ENCODE data around the gene NEK4. TPM values are rescaled to one million over a fixed set of nuclear protein-coding genes. Genes with fewer than 3 reads are reported as not detected.
A peak's percentile ranks its signal among the peaks of the same experiment; 100 is the strongest.

The NEK4 gene
- total and polyA plus RNA-seq, 10 of the 15 experiments (the other 5 are each of a cell fraction or from before 2014, with no cell fraction given) = 7.0 to 29.1 (median 16.4) TPM

DNA sequence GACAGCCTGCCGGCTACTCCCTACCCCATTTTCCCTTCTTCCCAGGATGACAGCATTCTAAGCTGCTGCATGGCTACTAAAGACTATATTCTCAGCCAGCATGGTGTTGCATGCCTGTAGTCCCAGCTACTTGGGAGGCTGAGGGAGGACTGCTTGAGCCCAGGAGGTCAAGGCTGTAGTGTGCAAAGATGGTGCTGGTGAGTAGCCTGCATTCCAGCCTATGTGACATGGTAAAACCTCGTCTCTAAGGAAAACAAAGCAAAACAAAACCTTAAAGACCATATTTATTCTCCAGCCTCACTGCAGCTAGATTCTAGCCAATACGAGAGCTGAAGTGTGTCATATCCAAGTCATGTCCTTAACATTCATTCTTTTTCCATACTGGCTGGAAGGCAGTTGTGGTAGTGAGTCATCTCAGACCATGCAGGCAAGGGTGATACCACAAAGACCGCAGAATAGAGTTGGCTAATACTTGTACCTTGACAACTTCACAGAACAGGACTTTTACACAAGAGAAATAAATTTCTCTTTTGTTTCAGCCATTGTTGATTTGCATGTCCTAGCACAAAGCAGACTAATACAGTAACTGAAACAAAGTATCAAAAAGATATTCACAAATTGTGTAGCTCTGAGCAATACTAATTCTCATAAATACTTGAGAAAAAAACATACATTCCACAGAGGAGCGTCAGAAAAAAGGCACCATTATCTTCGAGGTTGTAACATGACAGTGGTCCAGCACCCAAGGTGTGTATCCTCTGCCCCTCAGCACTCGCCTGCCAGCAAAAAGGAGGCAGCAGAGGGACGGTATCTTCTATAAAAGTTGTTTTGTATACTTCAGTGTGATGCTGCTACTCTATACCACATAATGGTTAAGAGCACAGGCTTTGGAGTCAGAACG lies 99.9 kb downstream of the NEK4 start (continued):
- TF ChIP-seq POU2F2 (IDR thresholded peaks at IDR 0.05; ENCODE audit: borderline replicate concordance, low read depth, low read length) = peak; percentile 35; the same call in 1 of the 3 replicates
- TF ChIP-seq ZNF217 (IDR thresholded peaks at IDR 0.05) = peak; percentile 63; the same call in 1 of the 2 replicates
- TF ChIP-seq POLR2A (IDR thresholded peaks at IDR 0.05; ENCODE audit: low read depth, low read length) = no peak
- TF ChIP-seq, protein P1, sequence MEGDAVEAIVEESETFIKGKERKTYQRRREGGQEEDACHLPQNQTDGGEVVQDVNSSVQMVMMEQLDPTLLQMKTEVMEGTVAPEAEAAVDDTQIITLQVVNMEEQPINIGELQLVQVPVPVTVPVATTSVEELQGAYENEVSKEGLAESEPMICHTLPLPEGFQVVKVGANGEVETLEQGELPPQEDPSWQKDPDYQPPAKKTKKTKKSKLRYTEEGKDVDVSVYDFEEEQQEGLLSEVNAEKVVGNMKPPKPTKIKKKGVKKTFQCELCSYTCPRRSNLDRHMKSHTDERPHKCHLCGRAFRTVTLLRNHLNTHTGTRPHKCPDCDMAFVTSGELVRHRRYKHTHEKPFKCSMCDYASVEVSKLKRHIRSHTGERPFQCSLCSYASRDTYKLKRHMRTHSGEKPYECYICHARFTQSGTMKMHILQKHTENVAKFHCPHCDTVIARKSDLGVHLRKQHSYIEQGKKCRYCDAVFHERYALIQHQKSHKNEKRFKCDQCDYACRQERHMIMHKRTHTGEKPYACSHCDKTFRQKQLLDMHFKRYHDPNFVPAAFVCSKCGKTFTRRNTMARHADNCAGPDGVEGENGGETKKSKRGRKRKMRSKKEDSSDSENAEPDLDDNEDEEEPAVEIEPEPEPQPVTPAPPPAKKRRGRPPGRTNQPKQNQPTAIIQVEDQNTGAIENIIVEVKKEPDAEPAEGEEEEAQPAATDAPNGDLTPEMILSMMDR (IDR thresholded peaks at IDR 0.05 in 2 of 3, conservative IDR thresholded peaks at IDR 0.05 in 1 of 3; ENCODE audit: control insufficient read depth in 2 of 3, extremely low read depth in 1 of 3, insufficient read depth in 1 of 3, low read depth in 3 of 3, low read length in 3 of 3) = no peak
- TF ChIP-seq CBFB (IDR thresholded peaks at IDR 0.05; ENCODE audit: low read depth) = peak; percentile 93
- TF ChIP-seq, protein P2, sequence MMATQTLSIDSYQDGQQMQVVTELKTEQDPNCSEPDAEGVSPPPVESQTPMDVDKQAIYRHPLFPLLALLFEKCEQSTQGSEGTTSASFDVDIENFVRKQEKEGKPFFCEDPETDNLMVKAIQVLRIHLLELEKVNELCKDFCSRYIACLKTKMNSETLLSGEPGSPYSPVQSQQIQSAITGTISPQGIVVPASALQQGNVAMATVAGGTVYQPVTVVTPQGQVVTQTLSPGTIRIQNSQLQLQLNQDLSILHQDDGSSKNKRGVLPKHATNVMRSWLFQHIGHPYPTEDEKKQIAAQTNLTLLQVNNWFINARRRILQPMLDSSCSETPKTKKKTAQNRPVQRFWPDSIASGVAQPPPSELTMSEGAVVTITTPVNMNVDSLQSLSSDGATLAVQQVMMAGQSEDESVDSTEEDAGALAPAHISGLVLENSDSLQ (IDR thresholded peaks at IDR 0.05) = no peak
- TF ChIP-seq DPF2 (IDR thresholded peaks at IDR 0.05) = peak; percentile 85
- TF ChIP-seq JUND (IDR thresholded peaks at IDR 0.05; ENCODE audit: low read depth, low read length) = 0 out of 2 replicates have a peak, but pooled peaks have one; percentile 51
- peak; percentile 26; the same call in 1 of the 2 replicates for TF ChIP-seq SMARCA5 (IDR thresholded peaks at IDR 0.05)
- peak; percentile 85 for TF ChIP-seq JUNB (IDR thresholded peaks at IDR 0.05)
- peak; percentile 69 for TF ChIP-seq MTA2 (IDR thresholded peaks at IDR 0.05; ENCODE audit: low read depth)
- TF ChIP-seq BCL11A (IDR thresholded peaks at IDR 0.05; ENCODE audit: low read depth, low read length) = peak; percentile 68; the same call in 1 of the 2 replicates
- no peak for TF ChIP-seq KAT2A (conservative IDR thresholded peaks at IDR 0.05; ENCODE audit: control insufficient read depth, low read depth, low read length)
- no peak for TF ChIP-seq NRF1 (conservative IDR thresholded peaks at IDR 0.05; ENCODE audit: low read depth, low read length)
- peak; percentile 80 to 86; a peak in 3 of 4 replicates for TF ChIP-seq EP300 (IDR thresholded peaks at IDR 0.05; ENCODE audit: borderline replicate concordance in 1 of 2, control insufficient read depth in 1 of 2, low read depth in 2 of 2, low read length in 2 of 2)
- TF ChIP-seq IRF4 (IDR thresholded peaks at IDR 0.05; ENCODE audit: low read depth, low read length) = peak; percentile 89
- TF ChIP-seq NR2F1 (conservative IDR thresholded peaks at IDR 0.05) = peak; percentile 75
- TF ChIP-seq, protein P3, sequence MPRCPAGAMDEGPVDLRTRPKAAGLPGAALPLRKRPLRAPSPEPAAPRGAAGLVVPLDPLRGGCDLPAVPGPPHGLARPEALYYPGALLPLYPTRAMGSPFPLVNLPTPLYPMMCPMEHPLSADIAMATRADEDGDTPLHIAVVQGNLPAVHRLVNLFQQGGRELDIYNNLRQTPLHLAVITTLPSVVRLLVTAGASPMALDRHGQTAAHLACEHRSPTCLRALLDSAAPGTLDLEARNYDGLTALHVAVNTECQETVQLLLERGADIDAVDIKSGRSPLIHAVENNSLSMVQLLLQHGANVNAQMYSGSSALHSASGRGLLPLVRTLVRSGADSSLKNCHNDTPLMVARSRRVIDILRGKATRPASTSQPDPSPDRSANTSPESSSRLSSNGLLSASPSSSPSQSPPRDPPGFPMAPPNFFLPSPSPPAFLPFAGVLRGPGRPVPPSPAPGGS (IDR thresholded peaks at IDR 0.05; ENCODE audit: borderline replicate concordance, insufficient read depth, low read depth, low read length, poor library complexity, severe bottlenecking) = no peak
- TF ChIP-seq SP1 (IDR thresholded peaks at IDR 0.05; ENCODE audit: low read depth, low read length) = peak; percentile 7
- TF ChIP-seq, protein P4, sequence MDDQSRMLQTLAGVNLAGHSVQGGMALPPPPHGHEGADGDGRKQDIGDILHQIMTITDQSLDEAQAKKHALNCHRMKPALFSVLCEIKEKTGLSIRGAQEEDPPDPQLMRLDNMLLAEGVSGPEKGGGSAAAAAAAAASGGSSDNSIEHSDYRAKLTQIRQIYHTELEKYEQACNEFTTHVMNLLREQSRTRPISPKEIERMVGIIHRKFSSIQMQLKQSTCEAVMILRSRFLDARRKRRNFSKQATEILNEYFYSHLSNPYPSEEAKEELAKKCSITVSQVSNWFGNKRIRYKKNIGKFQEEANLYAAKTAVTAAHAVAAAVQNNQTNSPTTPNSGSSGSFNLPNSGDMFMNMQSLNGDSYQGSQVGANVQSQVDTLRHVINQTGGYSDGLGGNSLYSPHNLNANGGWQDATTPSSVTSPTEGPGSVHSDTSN (IDR thresholded peaks at IDR 0.05; ENCODE audit: insufficient replicate concordance, low read depth, low read length) = no peak
- peak; percentile 66; the same call in 1 of the 2 replicates for TF ChIP-seq BMI1 (IDR thresholded peaks at IDR 0.05; ENCODE audit: borderline replicate concordance)
- TF ChIP-seq IKZF2 (IDR thresholded peaks at IDR 0.05) = peak; percentile 95 to 97
- no peak for TF ChIP-seq HDAC6 (IDR thresholded peaks at IDR 0.05; ENCODE audit: unreplicated experiment)
- TF ChIP-seq MTA3 (IDR thresholded peaks at IDR 0.05; ENCODE audit: borderline replicate concordance, low read length) = 0 out of 2 replicates have a peak, but pooled peaks have one; percentile 80
- peak; percentile 89 for TF ChIP-seq IKZF1 (conservative IDR thresholded peaks at IDR 0.05)

All from GM12878 (cell line).